BLaER1 (cell line): Measurements from ENCODE around the gene ZNF479.
"Not testable (repeated sequence)": the region's sequence is repeated elsewhere in the genome, so short reads cannot be mapped to it uniquely, and the experiment has no call there.

Experiments
- H3K27ac ChIP-seq: shearing (Covaris generic); formaldehyde crosslinking; 2 replicates; pipeline ENCODE4 v1.8.1; 2022
- H3K27me3 ChIP-seq: shearing (Covaris generic); formaldehyde crosslinking; 2 replicates; pipeline ENCODE4 v1.8.1; 2022
- H3K36me3 ChIP-seq: shearing (Covaris generic); formaldehyde crosslinking; 2 replicates; pipeline ENCODE4 v1.8.1; 2022
- H3K4me1 ChIP-seq: shearing (Covaris generic); formaldehyde crosslinking; 2 replicates; pipeline ENCODE4 v1.8.1; 2022
- H3K4me2 ChIP-seq: shearing (Covaris generic); formaldehyde crosslinking; 2 replicates; pipeline ENCODE4 v1.8.1; 2022
- H3K4me3 ChIP-seq: shearing (Covaris generic); formaldehyde crosslinking; 2 replicates; pipeline ENCODE4 v1.8.1; 2022
- H3K9ac ChIP-seq: shearing (Covaris generic); formaldehyde crosslinking; 2 replicates; pipeline ENCODE4 v1.8.1; 2022
- H3K9me3 ChIP-seq: shearing (Covaris generic); formaldehyde crosslinking; 2 replicates; pipeline ENCODE4 v1.8.1; 2022
- H4K20me1 ChIP-seq: shearing (Covaris generic); formaldehyde crosslinking; 2 replicates; pipeline ENCODE4 v1.8.1; 2022
- Cebpa-rat ChIP-seq: shearing (Covaris generic); IDR thresholded peaks from 2 replicates; pipeline ENCODE4 v1.8.1; 2022

The ZNF479 gene

DNA sequence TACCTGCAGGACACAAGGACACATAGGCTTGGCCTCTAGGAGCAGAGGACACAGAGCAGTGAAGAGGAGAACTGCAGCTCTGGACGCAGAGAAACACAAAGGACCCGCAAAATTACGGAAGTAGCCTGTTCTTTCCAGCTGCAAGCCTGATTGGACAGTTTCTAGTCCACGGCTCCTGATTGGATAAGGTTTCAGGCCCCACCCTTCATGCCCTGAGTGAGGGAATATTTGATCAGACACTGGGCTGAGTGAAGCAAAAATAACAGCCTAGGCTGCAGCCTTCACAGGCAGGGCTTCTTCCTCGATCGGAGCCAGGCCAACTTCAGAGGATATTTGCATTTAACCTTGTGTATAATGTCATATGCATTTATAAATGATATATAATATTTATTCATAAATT, at the start of gene ZNF479:
Gene ZNF479, minus strand, starts transcription at position 101 of the 400 bp plus-strand sequence. CDS start 112 bp downstream, outside the sequence.
- H3K4me3 ChIP-seq, H3K27me3 ChIP-seq, H3K4me2 ChIP-seq, H3K9ac ChIP-seq, H3K27ac ChIP-seq, H3K4me1 ChIP-seq, H3K36me3 ChIP-seq, H4K20me1 ChIP-seq: not testable (repeated sequence)
- H3K9me3 ChIP-seq, result peaks cover 92% of the 10 kb centered on the region

DNA sequence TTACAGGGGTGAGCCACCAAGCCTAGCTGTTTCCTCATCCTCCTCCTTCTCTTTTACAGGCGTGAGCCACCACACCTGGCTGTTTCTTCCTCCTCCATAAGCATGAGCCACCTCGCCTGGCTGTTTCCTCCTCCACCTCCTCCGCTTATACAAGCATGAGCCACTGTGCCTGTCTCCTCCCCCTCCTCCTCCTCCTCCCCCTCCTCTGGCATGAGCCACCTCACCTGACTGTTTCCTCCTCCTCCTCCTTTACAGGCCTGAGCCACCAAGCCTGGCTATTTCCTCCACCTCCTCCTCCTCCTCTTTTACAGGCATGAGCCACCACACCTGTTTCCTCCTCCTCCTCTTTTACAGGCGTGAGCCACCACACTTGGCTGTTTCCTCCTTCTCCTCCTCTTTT, 49.8 kb upstream of the ZNF479 start:
- H3K9me3 ChIP-seq, result no peaks in the 10 kb centered on the region; the same call in none of the 2 replicates
- H3K9ac ChIP-seq, result no peak overlapping the region
- TF ChIP-seq Cebpa-rat, result no peak
- H3K4me3 ChIP-seq, result no peak overlapping the region
- no peaks in the 10 kb centered on the region for H3K36me3 ChIP-seq
- no peak overlapping the region for H3K27ac ChIP-seq
- H3K4me1 ChIP-seq, result no peaks in the 10 kb centered on the region
- no peak overlapping the region for H3K4me2 ChIP-seq
- no peaks in the 10 kb centered on the region for H4K20me1 ChIP-seq
- H3K27me3 ChIP-seq, result no peaks in the 10 kb centered on the region

DNA sequence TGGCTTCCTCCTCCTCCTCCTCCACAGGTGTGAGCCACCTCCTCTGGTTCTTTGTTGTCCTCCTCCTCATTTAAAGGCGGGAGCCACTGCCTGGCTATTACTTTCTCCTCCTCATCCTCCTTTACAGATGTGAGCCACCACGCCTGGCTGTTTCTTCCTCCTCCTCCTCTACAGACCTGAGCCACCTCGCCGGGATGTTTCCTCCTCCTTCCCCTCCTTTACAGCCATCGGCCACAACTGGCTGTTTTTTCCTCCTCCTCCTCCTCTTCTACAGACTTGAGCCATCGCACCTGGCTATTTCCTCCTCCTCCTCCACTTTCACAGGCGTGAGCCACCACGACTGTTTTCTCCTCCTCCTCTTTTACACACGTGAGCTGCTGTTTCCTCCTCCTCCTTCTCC, 49.0 kb upstream of the ZNF479 start:
- Histone ChIP-seq H3K27me3 (no peaks in the 10 kb centered on the region), H3K4me1 (no peaks in the 10 kb centered on the region), H3K9ac (no peak overlapping the region), H3K27ac (no peak overlapping the region), H3K9me3 (no peaks in the 10 kb centered on the region; the same call in none of the 2 replicates), H3K36me3 (no peaks in the 10 kb centered on the region), H3K4me2 (no peak overlapping the region), H3K4me3 (no peak overlapping the region), H4K20me1 (no peaks in the 10 kb centered on the region)
- TF ChIP-seq Cebpa-rat, result no peak

DNA sequence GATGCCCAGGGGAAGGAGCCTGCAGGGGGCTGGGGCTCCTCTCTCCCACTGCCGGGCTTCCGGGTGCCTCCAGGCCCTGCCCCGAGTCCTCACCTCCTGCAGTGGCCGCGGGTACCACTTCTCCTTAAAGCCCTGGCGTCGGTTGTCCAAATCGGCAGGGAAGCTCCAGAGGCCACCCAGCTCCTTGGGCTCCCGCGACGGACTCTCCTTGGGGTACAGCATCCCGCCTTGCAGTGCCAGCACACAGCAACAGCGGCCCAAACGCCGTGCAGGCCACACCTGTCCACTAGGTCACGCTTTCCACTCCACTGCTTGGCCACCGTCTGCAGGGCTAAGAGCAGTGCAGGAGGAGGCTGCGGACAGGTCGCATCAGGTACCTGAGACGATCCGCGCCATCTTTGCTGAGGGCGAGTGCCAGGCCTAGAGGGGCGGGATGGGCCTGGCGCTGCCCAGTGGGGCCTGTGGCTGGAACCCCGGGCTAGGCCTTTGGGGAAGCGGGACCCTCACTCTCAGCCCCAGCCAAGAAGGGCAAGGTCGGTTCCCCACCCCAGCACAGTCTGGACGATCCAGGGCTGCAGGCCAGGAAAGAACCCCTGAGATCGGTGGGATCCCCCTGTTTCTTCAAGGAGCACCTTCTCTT, 47.7 kb upstream of the ZNF479 start:
- H3K9ac ChIP-seq, result no peak overlapping the region
- H3K4me3 ChIP-seq, result no peak overlapping the region
- no peak overlapping the region for H3K4me2 ChIP-seq
- H3K36me3 ChIP-seq, result no peaks in the 10 kb centered on the region
- no peaks in the 10 kb centered on the region for H3K27me3 ChIP-seq
- no peaks in the 10 kb centered on the region; the same call in none of the 2 replicates for H3K9me3 ChIP-seq
- H3K27ac ChIP-seq, result no peak overlapping the region
- no peaks in the 10 kb centered on the region for H3K4me1 ChIP-seq
- no peak for TF ChIP-seq Cebpa-rat
- no peaks in the 10 kb centered on the region for H4K20me1 ChIP-seq

DNA sequence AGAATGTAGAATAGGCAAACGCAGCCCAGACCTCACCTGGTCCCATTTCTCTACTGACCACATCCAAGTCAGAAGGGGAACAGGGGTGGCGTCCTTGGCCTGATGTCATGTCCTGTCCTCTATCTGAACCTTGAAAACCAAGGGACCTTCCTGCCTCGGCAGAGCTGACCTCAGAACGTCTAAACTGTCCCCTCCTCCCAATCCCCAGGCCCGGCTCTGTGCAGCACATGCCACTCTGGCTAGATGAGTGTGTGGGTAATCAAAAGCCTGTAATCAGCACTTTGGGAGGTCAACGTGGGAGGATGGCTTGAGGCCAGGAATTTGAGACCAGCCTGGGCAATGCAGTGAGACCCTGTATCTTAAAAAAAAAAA, 46.5 kb upstream of the ZNF479 start:
- H3K9ac ChIP-seq, result no peak overlapping the region
- H3K36me3 ChIP-seq, result no peaks in the 10 kb centered on the region
- no peak overlapping the region for H3K4me2 ChIP-seq
- no peak for TF ChIP-seq Cebpa-rat
- H3K4me1 ChIP-seq, result no peaks in the 10 kb centered on the region
- no peak overlapping the region for H3K27ac ChIP-seq
- no peaks in the 10 kb centered on the region for H3K27me3 ChIP-seq
- H4K20me1 ChIP-seq, result no peaks in the 10 kb centered on the region
- no peaks in the 10 kb centered on the region; the same call in none of the 2 replicates for H3K9me3 ChIP-seq
- H3K4me3 ChIP-seq, result no peak overlapping the region

DNA sequence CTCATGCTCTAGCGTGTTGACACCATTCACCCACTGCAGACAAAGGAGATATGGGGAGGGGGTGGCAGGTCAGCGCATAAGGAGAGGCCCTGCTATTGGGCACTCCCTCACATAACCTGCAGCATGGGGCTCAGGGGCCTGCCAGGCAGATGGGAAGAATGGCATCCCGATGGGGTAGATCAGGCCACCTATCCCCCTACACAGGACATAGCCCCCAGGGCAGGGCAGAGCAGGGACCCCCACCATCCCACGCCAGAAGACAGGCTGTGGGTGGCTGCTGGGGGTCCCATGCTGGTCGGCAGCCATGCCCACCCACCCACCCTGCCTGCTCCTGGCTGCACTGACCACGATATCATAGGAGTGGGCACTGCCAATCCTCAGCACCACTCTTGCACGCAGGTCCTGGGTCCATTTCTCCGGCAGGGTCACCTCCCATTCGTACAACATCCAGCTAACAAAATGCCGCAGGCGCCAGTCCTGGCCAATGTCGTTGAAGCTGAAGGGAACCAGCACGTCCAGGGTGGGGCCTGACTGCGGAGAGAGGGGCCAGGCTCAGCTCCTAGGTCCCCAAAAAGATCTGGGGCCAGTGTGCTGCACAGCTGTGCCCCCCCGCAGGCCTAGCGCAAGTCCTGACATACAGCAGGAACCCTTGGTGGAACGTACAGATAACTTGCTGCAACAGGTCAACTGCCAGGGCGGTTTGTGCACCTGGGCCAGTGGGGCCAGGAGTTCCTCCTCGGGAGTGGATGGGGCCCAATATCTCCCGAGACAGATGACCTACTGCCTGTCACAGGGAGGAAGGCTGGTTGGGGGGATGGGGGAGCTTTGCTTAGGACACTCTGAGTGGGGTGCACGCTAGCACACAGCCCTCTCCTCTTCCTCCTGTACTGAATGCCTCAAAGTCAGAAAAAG, 45.9 kb upstream of the ZNF479 start:
- no peak overlapping the region for H3K27ac ChIP-seq
- H3K27me3 ChIP-seq, result no peaks in the 10 kb centered on the region
- no peak overlapping the region for H3K9ac ChIP-seq
- H3K9me3 ChIP-seq, result no peaks in the 10 kb centered on the region; the same call in none of the 2 replicates
- no peaks in the 10 kb centered on the region for H4K20me1 ChIP-seq
- no peak overlapping the region for H3K4me2 ChIP-seq
- no peak overlapping the region for H3K4me3 ChIP-seq
- H3K4me1 ChIP-seq, result no peaks in the 10 kb centered on the region
- no peak for TF ChIP-seq Cebpa-rat
- no peaks in the 10 kb centered on the region for H3K36me3 ChIP-seq

DNA sequence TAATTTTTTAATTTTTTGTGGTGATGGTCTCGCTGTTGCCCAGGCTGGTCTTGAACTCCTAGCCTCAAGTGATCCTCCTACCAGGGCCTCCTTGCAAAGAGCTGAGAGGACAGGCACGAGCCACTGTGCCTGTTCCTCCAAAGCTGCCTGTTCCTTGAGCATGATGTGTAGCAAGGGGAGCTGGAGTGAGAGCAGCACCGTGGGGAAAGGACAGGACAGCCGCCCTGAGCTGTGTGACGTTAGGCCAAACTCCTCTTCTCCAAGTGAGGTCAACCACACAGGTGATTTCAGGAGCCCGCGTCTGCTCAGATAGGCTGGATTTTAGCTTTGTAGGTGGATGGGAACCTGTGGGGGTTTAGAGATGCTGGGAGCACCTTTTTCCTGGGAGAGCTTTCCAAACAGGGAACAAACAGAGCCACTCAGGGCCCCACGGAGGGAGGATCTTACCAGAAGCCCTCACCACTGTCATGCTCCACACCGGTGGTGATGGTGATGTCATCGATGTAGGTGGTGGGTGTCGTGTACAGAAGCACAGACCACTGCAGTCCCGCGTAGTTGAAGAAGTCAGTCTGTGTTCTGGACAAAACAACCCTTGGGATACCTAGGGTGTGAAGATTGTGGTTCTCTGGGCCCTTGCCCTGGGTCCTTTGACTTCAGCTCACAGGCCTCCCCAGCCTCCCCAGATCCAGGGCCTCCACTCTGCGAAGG, 44.8 kb upstream of the ZNF479 start:
- H3K4me1 ChIP-seq, result no peaks in the 10 kb centered on the region
- H4K20me1 ChIP-seq, result no peaks in the 10 kb centered on the region
- no peak overlapping the region for H3K27ac ChIP-seq
- no peaks in the 10 kb centered on the region for H3K27me3 ChIP-seq
- no peaks in the 10 kb centered on the region for H3K36me3 ChIP-seq
- no peak for TF ChIP-seq Cebpa-rat
- H3K4me2 ChIP-seq, result no peak overlapping the region
- H3K9me3 ChIP-seq, result no peaks in the 10 kb centered on the region; the same call in none of the 2 replicates
- H3K9ac ChIP-seq, result no peak overlapping the region
- H3K4me3 ChIP-seq, result no peak overlapping the region

DNA sequence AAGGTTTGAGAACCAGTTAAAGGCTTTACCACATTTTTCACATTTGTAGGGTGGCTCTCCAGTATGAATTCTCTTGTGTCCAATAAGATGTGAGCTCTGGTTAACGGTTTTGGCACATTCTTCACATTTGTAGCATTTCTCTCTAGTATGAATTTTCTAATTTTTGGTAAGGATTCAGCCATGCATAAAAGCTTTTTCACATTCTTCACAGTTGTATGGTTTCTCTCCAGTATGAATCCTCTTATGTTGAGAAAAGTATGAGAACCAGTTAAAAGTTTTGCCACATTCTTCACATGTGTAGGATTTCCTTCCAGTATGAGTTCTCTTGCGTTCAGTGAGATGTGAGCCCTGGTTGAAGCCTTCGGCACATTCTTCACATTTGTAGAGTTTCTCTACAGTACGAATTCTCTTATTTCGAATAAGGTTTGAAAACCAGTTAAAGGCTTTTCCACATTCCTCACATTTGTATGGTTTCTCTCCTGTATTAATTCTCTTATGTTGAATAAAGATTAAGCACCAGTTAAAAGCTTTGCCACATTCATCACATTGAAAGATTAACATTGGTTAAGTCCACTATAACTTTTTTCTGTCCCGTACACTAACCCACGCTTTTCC, 33.2 kb upstream of the ZNF479 start:
- no peak overlapping the region for H3K4me2 ChIP-seq
- H3K9me3 ChIP-seq, result peaks cover 19% of the 10 kb centered on the region
- TF ChIP-seq Cebpa-rat, result no peak
- H3K36me3 ChIP-seq, result no peaks in the 10 kb centered on the region
- no peaks in the 10 kb centered on the region for H4K20me1 ChIP-seq
- 0 out of 2 replicates have a peak overlapping the region, but pooled peaks have one; percentile 0 for H3K4me3 ChIP-seq
- H3K27ac ChIP-seq, result no peak overlapping the region
- no peaks in the 10 kb centered on the region for H3K4me1 ChIP-seq
- H3K9ac ChIP-seq, result no peak overlapping the region
- H3K27me3 ChIP-seq, result no peaks in the 10 kb centered on the region

DNA sequence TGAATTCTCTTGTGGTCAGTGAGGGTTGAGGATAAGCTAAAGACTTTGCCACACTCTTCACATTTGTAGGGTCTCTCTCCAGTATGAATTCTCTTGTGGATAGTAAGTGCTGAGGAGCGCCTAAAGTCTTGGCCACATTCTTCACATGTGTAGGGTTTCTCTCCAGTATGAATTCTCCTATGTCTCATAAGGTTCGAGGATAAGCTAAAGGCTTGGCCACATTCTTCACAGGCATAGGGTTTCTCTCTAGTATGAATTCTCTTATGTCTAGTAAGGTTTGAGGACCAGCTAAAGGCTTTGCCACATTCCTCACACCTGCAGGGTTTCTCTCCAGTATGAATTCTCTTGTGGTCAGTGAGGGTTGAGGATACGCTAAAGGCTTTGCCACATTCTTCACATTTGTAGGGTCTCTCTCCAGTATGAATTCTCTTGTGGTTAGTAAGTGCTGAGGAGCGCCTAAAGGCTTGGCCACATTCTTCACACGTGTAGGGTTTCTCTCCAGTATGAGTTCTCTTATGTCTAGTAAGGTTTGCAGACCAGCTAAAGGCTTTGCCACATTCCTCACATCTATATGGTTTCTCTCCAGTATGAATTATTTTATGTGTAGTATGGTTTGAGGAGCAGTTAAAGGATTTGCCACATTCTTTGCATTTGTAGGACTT, 12.0 kb downstream of the ZNF479 start:
- peaks cover 67% of the 10 kb centered on the region for H3K9me3 ChIP-seq
- not testable (repeated sequence) for H3K9ac ChIP-seq, H3K4me3 ChIP-seq, H4K20me1 ChIP-seq, H3K27me3 ChIP-seq, H3K4me1 ChIP-seq, H3K27ac ChIP-seq, H3K36me3 ChIP-seq, H3K4me2 ChIP-seq
